Tibial artery (tissue), 4 donors: ENCODE results near the gene FITM1.

Source experiments
- DNase-seq, 2 donors: peaks; one replicate each; pipeline ENCODE4 v3.0.0-alpha.2; 2019
- H3K27ac ChIP-seq, 2 donors: fragments of 200-600 bp; sonication (generic) in 1 of 2; 1 replicate in 1 of 2; 2 replicates in 1 of 2; pipeline ENCODE4 v1.5.1; 2018 to 2019; ENCODE audit warnings: mild to moderate bottlenecking in 1 of 2
- H3K27me3 ChIP-seq, 2 donors: fragments of 200-600 bp; sonication (generic) in 1 of 2; one replicate each; pipeline versions ENCODE4 v1.5.1 to v1.6.0; 2016 to 2019
- H3K36me3 ChIP-seq, 3 donors: fragments of 200-600 bp; sonication (generic) in 2 of 3; one replicate each; pipeline ENCODE4 v1.5.1; 2016 to 2019; ENCODE audit warnings: mild to moderate bottlenecking in 2 of 3
- H3K4me1 ChIP-seq, 4 donors: fragments of 200-600 bp; sonication (generic) in 2 of 4; 1 replicate in 3 of 4; 2 replicates in 1 of 4; pipeline ENCODE4 v1.5.1; 2016 to 2019
- H3K4me3 ChIP-seq, 2 donors: fragments of 200-600 bp; sonication (generic) in 1 of 2; 1 replicate in 1 of 2; 2 replicates in 1 of 2; pipeline ENCODE4 v1.5.1; 2018 to 2019; ENCODE audit warnings: mild to moderate bottlenecking in 2 of 2
- H3K9me3 ChIP-seq, 3 donors: fragments of 200-600 bp; sonication (generic) in 1 of 3; one replicate each; pipeline ENCODE4 v1.5.1; 2016 to 2019
- intact Hi-C: fragments of 100-400 bp; cut with DNase I; formaldehyde crosslinking; loops from one replicate; pipeline ENCODE4 v1.15.0; 2023; ENCODE audit warnings: low total_unique reads
- TF ChIP-seq, protein P1 (sequence below), 2 experiments: fragments of 200-600 bp in 1 of 2; fragments of 450-650 bp in 1 of 2; IDR thresholded peaks; one replicate each; pipeline ENCODE4 v1.5.1; 2017 to 2019; ENCODE audit warnings: antibody characterized with exemption in 2 of 2, mild to moderate bottlenecking in 1 of 2, moderate library complexity in 1 of 2

FITM1 gene

DNA sequence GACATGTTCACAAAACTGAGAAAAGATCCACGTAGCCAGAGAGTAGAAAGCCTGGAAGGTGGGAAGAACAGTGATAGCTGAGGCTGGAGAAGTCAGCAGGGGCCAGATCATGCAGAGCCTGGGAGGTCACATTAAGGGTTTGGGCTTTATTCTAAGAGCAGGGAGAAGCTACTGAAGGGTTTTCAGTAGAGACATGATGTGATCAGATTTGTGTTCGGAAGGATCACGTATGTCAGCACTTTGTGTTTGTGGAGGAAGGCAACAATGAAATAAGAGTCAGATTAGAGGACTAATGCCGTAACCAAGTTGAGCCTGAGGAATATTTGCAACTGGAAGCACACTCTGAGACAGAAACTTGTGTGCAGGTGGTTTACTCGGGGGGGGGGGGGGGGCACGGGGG, 40.6 kb upstream of the FITM1 start:
- DNase-seq, result no peak
- no peaks in the 10 kb centered on the region for H3K9me3 ChIP-seq
- no peaks in the 10 kb centered on the region for H3K36me3 ChIP-seq
- H3K27me3 ChIP-seq, result no peaks in the 10 kb centered on the region
- TF ChIP-seq, protein P1, sequence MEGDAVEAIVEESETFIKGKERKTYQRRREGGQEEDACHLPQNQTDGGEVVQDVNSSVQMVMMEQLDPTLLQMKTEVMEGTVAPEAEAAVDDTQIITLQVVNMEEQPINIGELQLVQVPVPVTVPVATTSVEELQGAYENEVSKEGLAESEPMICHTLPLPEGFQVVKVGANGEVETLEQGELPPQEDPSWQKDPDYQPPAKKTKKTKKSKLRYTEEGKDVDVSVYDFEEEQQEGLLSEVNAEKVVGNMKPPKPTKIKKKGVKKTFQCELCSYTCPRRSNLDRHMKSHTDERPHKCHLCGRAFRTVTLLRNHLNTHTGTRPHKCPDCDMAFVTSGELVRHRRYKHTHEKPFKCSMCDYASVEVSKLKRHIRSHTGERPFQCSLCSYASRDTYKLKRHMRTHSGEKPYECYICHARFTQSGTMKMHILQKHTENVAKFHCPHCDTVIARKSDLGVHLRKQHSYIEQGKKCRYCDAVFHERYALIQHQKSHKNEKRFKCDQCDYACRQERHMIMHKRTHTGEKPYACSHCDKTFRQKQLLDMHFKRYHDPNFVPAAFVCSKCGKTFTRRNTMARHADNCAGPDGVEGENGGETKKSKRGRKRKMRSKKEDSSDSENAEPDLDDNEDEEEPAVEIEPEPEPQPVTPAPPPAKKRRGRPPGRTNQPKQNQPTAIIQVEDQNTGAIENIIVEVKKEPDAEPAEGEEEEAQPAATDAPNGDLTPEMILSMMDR (IDR thresholded peaks at IDR 0.05), result no peak
- no peak overlapping the region for H3K27ac ChIP-seq
- peaks cover 0 to 13% (median 10%) of the 10 kb centered on the region in 4 donors for H3K4me1 ChIP-seq
- no peak overlapping the region for H3K4me3 ChIP-seq
- intact Hi-C loops, result loop anchor here (5.0 kb wide), 1 partner anchor 33 kb away; no protein-coding TSS in a partner anchor

DNA sequence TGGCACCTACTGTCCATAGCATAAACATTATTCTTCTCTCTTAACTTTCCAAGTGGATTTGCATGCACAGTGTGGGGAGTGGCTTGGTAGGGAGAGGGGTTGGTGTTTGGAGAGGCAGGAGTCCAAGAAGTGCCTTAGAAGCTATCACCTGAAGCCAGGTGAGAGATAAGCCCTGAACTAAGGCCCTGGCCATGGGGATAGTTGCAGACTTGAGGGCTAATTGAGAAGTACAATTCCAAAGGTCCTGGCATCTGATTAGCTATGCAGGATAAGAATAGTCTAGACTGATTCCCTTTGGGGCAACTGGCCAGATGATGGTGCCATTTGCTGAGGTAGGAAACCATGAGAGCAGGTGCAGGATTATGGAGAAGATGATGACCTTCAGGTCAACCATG, 38.4 kb upstream of the FITM1 start:
- peak overlapping the region in 1 of 2 donors; percentile 99 for H3K27ac ChIP-seq
- intact Hi-C loops, result loop anchor here (5.0 kb wide), 1 partner anchor 35 kb away; no protein-coding TSS in a partner anchor
- DNase-seq, result no peak

DNA sequence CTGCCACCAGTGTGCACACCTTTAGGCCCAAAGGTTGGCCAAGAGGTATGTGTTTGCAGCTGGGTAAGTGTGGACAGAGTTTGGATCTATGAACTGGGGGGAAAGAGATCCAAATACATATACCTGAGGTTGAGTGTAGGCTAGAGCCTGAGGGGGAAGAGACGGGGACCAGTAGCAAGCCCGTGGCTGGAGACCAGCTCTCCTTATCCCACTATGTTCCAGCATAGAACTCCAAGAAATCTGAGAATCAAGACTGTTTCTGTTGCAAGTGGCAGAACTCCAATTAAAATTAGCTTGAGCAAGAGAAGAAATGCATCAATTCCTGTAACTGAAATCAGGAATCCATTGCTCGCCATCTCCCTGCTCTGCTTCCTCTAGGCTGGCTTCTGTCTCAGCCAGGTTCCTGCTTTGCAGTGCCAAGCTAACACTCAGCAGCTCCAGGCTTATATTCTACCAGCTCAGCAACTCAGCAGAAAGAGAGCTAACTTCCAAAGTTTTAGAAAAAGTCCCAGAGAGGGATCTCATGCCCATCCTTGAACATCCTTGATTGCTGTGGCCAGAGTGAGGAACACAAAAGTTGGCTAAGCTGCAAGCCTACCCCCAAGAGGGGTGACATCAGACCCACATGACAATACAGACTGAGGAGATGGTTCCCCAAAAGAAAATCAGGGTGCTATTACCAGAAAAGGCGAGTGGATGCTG, 37.8 kb upstream of the FITM1 start:
- H3K27me3 ChIP-seq, result no peaks in the 10 kb centered on the region
- no peak overlapping the region for H3K4me3 ChIP-seq
- TF ChIP-seq, protein P1 (IDR thresholded peaks at IDR 0.05), result no peak
- H3K9me3 ChIP-seq, result no peaks in the 10 kb centered on the region
- H3K4me1 ChIP-seq, result peaks cover 0 to 23% (median 19%) of the 10 kb centered on the region in 4 donors
- DNase-seq, result peak in 1 of 2 donors; percentile 54
- peak overlapping the region; percentile 97 to 99 for H3K27ac ChIP-seq
- H3K36me3 ChIP-seq, result no peaks in the 10 kb centered on the region
- intact Hi-C loops, result loop anchor here (5.0 kb wide), 1 partner anchor 35 kb away; no protein-coding TSS in a partner anchor

More for the DNA sequence above, 38.4 kb upstream of the FITM1 start:
- TF ChIP-seq, protein P1 (IDR thresholded peaks at IDR 0.05), result no peak
- Histone ChIP-seq H3K4me1 (peaks cover 0 to 23% (median 19%) of the 10 kb centered on the region in 4 donors), H3K27me3 (no peaks in the 10 kb centered on the region), H3K36me3 (no peaks in the 10 kb centered on the region), H3K4me3 (no peak overlapping the region), H3K9me3 (no peaks in the 10 kb centered on the region)

- peak overlapping the region; percentile 97 to 99 for H3K27ac ChIP-seq
- peaks cover 0 to 23% (median 19%) of the 10 kb centered on the region in 4 donors for H3K4me1 ChIP-seq
Observed at GRCh38 chr14:24093207-24093900, 37.1 kb upstream of the FITM1 start.

More at GRCh38 chr14:24093207-24093900, 37.1 kb upstream of the FITM1 start:
- peak overlapping the region; percentile 91 to 94 for H3K4me3 ChIP-seq
- no peaks in the 10 kb centered on the region for H3K9me3 ChIP-seq
- intact Hi-C loops, result loop anchor here (5.0 kb wide), 1 partner anchor 36 kb away; no protein-coding TSS in a partner anchor
- TF ChIP-seq, protein P1 (IDR thresholded peaks at IDR 0.05), result no peak
- no peak for DNase-seq
- peaks cover 0 to 5% (median 5%) of the 10 kb centered on the region in 3 donors for H3K36me3 ChIP-seq
- no peaks in the 10 kb centered on the region for H3K27me3 ChIP-seq
